ENCODE measurements around the gene SNED1. TPM values are rescaled to one million over a fixed set of nuclear protein-coding genes. Genes with fewer than 3 reads are reported as not detected.

The SNED1 gene
- total and polyA plus RNA-seq, 9 donors, result 16.7 to 69.5 (median 38.9) TPM

- peaks cover 31% of the 10 kb centered on the region for H3K4me1 ChIP-seq (ENCODE audit: insufficient read depth)
- H3K27ac ChIP-seq, result peak overlapping the region in 1 of 2 donors; percentile 87
Observed at GRCh38 chr2:240963868-240964703, 34.3 kb upstream of the SNED1 start.

GRCh38 chr2:240964704-240965295 is 33.6 kb upstream of the SNED1 start:
- Histone ChIP-seq H3K36me3 (no peaks in the 10 kb centered on the region), H3K27me3 (no peaks in the 10 kb centered on the region), H3K27ac (no peak overlapping the region), H3K4me1 (ENCODE audit: insufficient read depth) (peaks cover 27% of the 10 kb centered on the region), H3K4me3 (no peak overlapping the region), H3K9me3 (no peaks in the 10 kb centered on the region)
- 90 to 96% (median 96%) methylated on average over 15 of the region's 15 CpGs for WGBS, 3 donors
- peak in 4 of 5 donors; percentile 26 to 44 (median 36) for DNase-seq
- TF ChIP-seq EP300 (IDR thresholded peaks at IDR 0.05), result no peak
- no peak for TF ChIP-seq CTCF (IDR thresholded peaks at IDR 0.05)
- TF ChIP-seq POLR2A (IDR thresholded peaks at IDR 0.05), result no peak
- intact Hi-C loops (cut with DNase I), result loop anchor here in 2 of 4 donors (5.0 kb wide), 2 partner anchors 33 to 848 kb away; partner anchors contain the start of gene SNED1 (in 1 of the 2)

More at GRCh38 chr2:240963868-240964703, 34.3 kb upstream of the SNED1 start:
- TF ChIP-seq EP300 (IDR thresholded peaks at IDR 0.05) (no peak), CTCF (IDR thresholded peaks at IDR 0.05) (no peak), POLR2A (IDR thresholded peaks at IDR 0.05) (no peak)
- DNase-seq, result peak in 4 of 5 donors; percentile 25 to 58 (median 45)
- Histone ChIP-seq H3K4me3 (no peak overlapping the region), H3K9me3 (no peaks in the 10 kb centered on the region), H3K36me3 (no peaks in the 10 kb centered on the region), H3K27me3 (no peaks in the 10 kb centered on the region)
- 96 to 98% (median 96%) methylated on average over 20 of the region's 20 CpGs for WGBS, 3 donors
- intact Hi-C loops (cut with DNase I), result loop anchor here in 2 of 4 donors (5.0 kb wide), 2 partner anchors 33 to 848 kb away; partner anchors contain the start of gene SNED1 (in 1 of the 2)

DNA sequence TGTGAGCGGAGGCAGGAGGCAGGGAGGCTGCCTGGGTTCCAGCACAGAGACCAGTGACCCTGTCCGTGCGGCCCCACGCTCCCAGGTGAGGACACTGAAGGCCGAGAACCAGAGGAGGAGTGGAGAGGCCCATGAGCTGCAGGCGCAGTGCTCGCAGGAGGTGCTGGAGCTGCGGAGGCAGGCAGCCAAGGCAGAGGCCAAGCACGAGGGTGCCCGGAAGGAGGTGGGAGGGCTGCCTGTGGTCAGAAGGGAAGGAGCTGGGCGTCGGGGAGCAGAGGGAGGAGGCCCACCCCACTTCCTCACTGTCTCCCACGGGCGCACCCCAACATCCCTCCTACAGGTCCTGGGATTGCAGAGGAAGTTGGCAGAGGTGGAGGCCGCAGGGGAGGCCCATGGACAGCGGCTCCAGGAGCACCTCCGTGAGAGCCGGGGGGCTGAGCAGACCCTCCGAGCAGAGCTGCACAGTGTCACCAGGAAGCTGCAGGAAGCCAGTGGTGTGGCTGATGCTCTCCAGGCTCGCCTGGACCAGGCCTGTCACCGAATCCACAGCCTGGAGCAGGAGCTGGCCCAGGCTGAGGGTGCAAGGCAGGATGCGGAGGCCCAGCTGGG is 33.0 kb upstream of the SNED1 start:
- peak in 3 of 5 donors; percentile 43 to 62 (median 47) for DNase-seq
- 75 to 80% (median 76%) methylated on average over 22 of the region's 22 CpGs for WGBS, 3 donors
- H3K27ac ChIP-seq, result no peak overlapping the region
- no peaks in the 10 kb centered on the region for H3K9me3 ChIP-seq
- no peaks in the 10 kb centered on the region for H3K27me3 ChIP-seq
- TF ChIP-seq CTCF (IDR thresholded peaks at IDR 0.05) (no peak), POLR2A (IDR thresholded peaks at IDR 0.05) (no peak)
- no peaks in the 10 kb centered on the region for H3K36me3 ChIP-seq
- peaks cover 21% of the 10 kb centered on the region for H3K4me1 ChIP-seq (ENCODE audit: insufficient read depth)
- intact Hi-C loops (cut with DNase I), result no loop called here
- no peak overlapping the region for H3K4me3 ChIP-seq

DNA sequence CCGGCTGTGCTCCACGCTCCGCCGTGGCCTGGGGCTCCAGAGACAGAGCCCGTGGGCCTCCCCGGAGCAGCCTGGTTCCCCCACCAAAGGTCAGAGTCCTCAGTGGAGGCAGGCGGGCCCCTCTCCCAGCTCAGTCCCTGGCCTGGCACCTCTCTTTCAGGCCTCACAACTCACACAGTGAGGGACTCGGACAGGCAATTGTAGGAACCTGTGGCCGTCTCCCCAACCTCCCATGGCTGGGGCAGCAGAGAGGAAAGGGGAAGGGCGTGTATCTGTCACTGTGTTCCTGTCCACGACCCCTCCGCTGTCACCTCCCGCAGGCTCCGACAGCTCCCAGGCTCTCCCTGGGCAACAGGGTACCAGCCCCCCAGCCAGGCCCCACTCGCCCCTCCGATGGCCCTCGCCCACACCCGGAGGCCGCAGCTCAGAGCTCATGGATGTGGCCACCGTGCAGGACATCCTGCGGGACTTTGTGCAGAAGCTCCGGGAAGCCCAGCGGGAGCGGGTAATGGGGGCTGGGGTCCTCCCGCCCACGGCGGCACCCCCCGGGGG is 32.4 kb upstream of the SNED1 start:
- WGBS, 3 donors, result 91 to 95% (median 93%) methylated on average over 27 to 28 of the region's 28 CpGs
- peak; percentile 18 to 41 (median 26) for DNase-seq
- no peaks in the 10 kb centered on the region for H3K36me3 ChIP-seq
- no peaks in the 10 kb centered on the region for H3K27me3 ChIP-seq
- intact Hi-C loops (cut with DNase I), result no loop called here
- H3K27ac ChIP-seq, result no peak overlapping the region
- H3K9me3 ChIP-seq, result no peaks in the 10 kb centered on the region
- peaks cover 19% of the 10 kb centered on the region for H3K4me1 ChIP-seq (ENCODE audit: insufficient read depth)
- H3K4me3 ChIP-seq, result no peak overlapping the region
- TF ChIP-seq POLR2A (IDR thresholded peaks at IDR 0.05) (no peak), EP300 (IDR thresholded peaks at IDR 0.05) (no peak), CTCF (IDR thresholded peaks at IDR 0.05) (no peak)
